Esophagus squamous epithelium (tissue), 4 donors: ENCODE results near the gene HIRA.

ENCODE experiments used
- POLR2A ChIP-seq, 4 donors: fragments of 450-650 bp; IDR thresholded peaks; one replicate each; pipeline ENCODE4 v1.6.1; 2017; ENCODE audit warnings: antibody characterized with exemption in 4 of 4, mild to moderate bottlenecking in 4 of 4, moderate library complexity in 3 of 4
- TF ChIP-seq, protein P1 (sequence below), 6 experiments: fragments of 450-650 bp in 4 of 6; fragments of 200-600 bp in 2 of 6; sonication (generic) in 2 of 6; IDR thresholded peaks; one replicate each; pipeline ENCODE4 v1.5.1; 2016 to 2019; ENCODE audit warnings: antibody characterized with exemption in 6 of 6, mild to moderate bottlenecking in 4 of 6, moderate library complexity in 4 of 6

DNA sequence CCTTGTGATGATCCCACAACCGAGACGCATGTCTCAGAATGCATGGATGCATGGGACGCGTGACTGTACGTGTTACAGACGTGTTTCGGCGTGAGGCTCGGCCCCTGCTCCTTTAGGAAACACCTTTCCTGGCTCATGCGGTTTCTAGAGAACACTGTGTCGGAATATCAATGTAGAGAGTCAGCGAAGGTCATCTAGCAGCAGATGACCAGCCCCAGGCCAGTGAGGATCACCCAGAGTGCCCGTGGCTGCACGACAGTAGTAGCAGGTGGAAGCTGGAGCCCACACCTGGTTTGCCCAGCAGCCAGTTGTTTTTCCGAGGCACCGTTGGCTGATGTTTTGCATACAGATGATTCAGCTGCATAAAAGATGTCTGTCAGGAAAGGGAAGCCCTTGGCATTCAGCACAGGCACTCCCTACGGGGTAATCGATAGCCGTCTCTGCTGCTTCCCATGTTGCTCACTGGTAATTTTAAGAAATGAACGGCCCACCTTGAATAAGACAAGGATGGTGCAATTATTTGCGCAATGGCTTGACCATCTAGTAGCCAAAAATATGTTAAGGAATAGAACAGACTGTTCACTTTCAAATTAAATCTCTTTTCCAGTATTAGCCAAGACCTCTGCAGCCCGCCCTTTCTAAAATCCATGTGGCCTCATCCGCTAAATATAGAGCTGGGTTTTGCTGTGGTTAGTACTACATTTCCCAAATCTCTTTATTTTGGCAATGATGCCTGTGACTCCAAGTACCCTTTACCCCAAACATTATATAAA, 138.9 kb downstream of the HIRA start:
- no peak for TF ChIP-seq POLR2A (IDR thresholded peaks at IDR 0.05)
- TF ChIP-seq, protein P1, sequence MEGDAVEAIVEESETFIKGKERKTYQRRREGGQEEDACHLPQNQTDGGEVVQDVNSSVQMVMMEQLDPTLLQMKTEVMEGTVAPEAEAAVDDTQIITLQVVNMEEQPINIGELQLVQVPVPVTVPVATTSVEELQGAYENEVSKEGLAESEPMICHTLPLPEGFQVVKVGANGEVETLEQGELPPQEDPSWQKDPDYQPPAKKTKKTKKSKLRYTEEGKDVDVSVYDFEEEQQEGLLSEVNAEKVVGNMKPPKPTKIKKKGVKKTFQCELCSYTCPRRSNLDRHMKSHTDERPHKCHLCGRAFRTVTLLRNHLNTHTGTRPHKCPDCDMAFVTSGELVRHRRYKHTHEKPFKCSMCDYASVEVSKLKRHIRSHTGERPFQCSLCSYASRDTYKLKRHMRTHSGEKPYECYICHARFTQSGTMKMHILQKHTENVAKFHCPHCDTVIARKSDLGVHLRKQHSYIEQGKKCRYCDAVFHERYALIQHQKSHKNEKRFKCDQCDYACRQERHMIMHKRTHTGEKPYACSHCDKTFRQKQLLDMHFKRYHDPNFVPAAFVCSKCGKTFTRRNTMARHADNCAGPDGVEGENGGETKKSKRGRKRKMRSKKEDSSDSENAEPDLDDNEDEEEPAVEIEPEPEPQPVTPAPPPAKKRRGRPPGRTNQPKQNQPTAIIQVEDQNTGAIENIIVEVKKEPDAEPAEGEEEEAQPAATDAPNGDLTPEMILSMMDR (IDR thresholded peaks at IDR 0.05) = no peak
